ENCODE measurements around the gene FHL1.
"Not testable (repeated sequence)": the region's sequence is repeated elsewhere in the genome, so short reads cannot be mapped to it uniquely, and the experiment has no call there.

FHL1 gene

DNA sequence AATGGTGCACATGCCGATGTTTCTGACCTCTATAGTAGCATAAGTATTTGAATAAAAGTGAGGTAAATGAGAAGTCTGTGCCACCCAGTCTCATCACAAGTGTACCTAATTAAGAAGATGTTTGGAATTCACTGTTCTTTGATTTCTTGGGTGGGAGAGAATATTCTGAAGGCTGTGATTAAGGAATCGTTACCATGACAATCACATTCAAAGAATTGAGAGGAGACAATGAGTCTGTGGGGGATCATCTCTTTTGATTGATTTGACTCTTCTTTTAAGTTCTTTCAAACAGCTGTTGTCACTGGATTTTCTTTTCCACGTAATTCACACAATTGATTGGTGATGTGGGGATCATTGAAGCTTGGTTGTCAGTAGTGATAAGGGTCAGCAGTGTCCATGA lies 18.1 kb downstream of the FHL1 start:
- no peak overlapping the region for H3K4me3 ChIP-seq (ENCODE audit: low read depth, low read length)
- no peak for DNase-seq (ENCODE audit: low read depth, low spot score)
- POLR2A ChIA-PET: no interaction called here
- TF ChIP-seq, protein P1, sequence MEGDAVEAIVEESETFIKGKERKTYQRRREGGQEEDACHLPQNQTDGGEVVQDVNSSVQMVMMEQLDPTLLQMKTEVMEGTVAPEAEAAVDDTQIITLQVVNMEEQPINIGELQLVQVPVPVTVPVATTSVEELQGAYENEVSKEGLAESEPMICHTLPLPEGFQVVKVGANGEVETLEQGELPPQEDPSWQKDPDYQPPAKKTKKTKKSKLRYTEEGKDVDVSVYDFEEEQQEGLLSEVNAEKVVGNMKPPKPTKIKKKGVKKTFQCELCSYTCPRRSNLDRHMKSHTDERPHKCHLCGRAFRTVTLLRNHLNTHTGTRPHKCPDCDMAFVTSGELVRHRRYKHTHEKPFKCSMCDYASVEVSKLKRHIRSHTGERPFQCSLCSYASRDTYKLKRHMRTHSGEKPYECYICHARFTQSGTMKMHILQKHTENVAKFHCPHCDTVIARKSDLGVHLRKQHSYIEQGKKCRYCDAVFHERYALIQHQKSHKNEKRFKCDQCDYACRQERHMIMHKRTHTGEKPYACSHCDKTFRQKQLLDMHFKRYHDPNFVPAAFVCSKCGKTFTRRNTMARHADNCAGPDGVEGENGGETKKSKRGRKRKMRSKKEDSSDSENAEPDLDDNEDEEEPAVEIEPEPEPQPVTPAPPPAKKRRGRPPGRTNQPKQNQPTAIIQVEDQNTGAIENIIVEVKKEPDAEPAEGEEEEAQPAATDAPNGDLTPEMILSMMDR (IDR thresholded peaks at IDR 0.05; ENCODE audit: insufficient read depth, low read length, missing control alignments): no peak
- CTCF ChIA-PET: interaction anchor here (0.7 to 3.8 kb wide), 9 partner anchors 32 to 412 kb away, joined by 3 to 77 read pairs (median 5); no protein-coding TSS in a partner anchor

DNA sequence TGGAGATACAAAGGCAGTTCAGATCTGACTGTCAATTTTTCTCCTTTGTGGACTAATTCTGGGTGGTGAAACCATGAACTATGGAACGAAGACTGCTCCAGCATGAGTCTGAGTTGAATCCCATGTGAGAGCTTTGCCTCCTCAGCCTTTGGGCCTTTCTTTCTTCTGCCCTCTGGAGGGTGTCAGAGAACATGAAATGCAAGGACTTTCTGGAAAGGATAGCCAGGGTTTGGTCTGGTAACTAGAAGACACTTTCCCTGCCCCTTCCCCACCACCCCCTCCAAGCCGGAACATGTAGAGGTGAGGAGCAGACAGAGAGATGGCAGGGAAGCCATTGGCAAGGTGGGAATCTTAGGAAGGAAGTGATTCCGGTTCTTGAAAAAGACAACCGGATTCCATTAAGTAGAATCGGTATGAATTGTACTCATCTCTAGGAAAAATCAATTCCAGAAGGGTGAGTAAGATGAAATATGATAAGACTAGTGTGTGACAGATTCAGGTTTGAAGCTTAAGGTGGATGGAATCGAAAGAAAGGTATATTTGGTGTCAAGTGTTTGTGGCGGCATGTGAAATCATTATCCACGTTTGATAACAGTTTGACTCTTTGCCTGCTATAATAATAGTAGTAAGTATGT lies 19.0 kb downstream of the FHL1 start:
- H3K4me3 ChIP-seq (ENCODE audit: low read depth, low read length): no peak overlapping the region
- no peak for DNase-seq (ENCODE audit: low read depth, low spot score)
- TF ChIP-seq, protein P1 (IDR thresholded peaks at IDR 0.05; ENCODE audit: insufficient read depth, low read length, missing control alignments): peak; percentile 38
- CTCF ChIA-PET: interaction anchor here (0.6 to 3.8 kb wide), 14 partner anchors 10 to 534 kb away, joined by 3 to 77 read pairs (median 4); no protein-coding TSS in a partner anchor
- POLR2A ChIA-PET: no interaction called here

DNA sequence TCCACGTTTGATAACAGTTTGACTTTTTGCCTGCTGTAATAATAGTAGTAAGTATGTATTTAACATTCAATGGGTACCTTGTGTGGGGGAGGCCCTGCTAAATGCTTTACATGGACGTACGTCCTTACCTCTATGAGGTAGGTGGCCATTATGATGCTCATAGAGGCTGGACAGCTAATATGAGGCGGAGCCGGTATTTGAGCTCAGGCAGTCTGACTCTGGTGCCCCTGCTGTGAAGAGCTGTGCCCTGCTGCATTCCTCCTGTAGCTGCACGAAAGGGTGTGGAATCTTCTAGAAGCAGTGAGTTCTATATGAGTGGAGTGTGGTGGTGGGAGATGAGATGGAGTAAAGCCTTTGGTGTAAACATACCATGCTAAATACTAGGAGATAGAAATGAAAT lies 20.7 kb downstream of the FHL1 start:
- DNase-seq (ENCODE audit: low read depth, low spot score); POLR2A ChIA-PET; H3K4me3 ChIP-seq (ENCODE audit: low read depth, low read length): not testable (repeated sequence)
- CTCF ChIA-PET: interaction anchor here (0.7 to 3.8 kb wide), 4 partner anchors 36 to 141 kb away, joined by 3 to 77 read pairs (median 21); no protein-coding TSS in a partner anchor

DNA sequence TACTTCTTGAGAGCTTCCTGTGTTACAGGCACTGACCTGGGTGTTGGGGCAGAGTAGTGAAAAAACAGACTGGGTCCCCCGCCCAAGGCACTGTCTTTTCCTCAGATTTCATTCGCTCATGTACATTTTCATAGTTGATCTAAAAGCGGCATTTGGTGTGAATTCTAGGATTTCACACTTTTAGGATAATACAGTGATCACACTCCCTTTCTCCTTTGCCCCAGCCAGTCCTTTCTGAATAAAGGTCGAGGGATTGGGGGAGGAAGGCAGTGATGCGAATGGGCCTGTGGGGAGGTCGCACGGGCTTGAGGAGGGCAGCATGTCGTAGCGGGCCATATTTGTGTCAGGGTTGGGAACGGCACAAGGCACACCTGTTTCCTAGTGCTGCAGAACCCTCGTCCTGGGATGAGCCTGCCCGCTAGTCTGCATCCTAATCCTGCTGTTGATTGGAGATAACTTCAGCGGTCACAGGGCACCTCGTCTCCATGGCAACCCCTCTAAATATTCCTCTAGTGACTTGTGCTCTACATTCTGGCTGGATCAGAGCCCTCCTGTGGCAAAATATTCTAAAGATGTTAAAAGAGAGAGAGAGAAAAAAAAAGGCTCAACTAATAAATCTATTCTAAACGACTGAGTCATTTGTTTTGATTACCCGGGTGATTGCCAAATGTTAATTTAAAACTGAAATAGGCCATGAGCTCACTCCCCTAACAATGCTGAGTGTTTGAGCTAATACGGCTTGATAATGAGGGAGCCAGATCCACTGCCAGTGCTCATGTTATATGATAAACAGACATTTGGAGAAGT lies 21.8 kb downstream of the FHL1 start:
- TF ChIP-seq, protein P1 (IDR thresholded peaks at IDR 0.05; ENCODE audit: insufficient read depth, low read length, missing control alignments): no peak
- POLR2A ChIA-PET: interaction anchor here (1.0 to 1.3 kb wide), 2 partner anchors 27 to 46 kb away, joined by 3 to 4 read pairs; no protein-coding TSS in a partner anchor
- no peak overlapping the region for H3K4me3 ChIP-seq (ENCODE audit: low read depth, low read length)
- CTCF ChIA-PET: interaction anchor here (0.7 to 3.8 kb wide), 6 partner anchors 10 to 142 kb away, joined by 3 to 77 read pairs (median 17); no protein-coding TSS in a partner anchor
- peak; percentile 90 for DNase-seq (ENCODE audit: low read depth, low spot score)

DNA sequence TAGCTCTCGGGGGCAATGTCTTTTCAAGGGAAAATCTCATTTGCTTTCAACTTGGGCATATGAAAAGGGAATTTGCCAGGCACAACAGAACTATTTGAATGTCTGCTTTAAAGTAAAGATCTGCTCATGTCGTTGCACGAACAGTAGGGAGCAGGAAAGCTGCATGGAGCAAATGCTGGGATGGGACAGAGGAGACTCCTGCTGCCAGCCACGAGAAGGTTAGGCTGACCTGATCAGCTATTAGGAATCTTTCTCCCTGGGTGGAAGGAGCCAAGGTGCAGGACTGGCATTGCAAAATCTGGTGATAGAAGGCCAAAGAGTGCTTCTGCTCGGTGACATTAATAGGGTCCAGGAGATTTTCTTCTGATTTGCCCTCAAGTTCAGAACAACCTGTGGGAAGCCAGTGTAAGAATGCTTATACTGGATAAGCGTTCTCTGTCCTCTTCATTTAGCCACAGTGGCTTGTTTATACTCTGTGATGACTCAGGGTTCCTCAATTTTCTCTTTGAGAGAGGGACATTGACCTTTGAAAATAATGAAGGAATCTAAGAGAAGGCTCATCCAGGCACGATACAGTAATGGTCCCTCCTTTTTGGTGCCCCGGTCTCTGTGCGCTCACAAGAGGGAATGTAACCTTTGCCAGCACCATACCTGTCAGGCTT lies 22.9 kb downstream of the FHL1 start:
- DNase-seq (ENCODE audit: low read depth, low spot score): no peak
- ChIA-PET POLR2A (interaction anchor here (1.3 kb wide), 1 partner anchor 45 kb away, joined by 4 read pairs; no protein-coding TSS in a partner anchor), CTCF (interaction anchor here (1.2 to 3.6 kb wide), 4 partner anchors 11 to 142 kb away, joined by 3 to 30 read pairs (median 17); no protein-coding TSS in a partner anchor)
- no peak overlapping the region for H3K4me3 ChIP-seq (ENCODE audit: low read depth, low read length)
- TF ChIP-seq, protein P1 (IDR thresholded peaks at IDR 0.05; ENCODE audit: insufficient read depth, low read length, missing control alignments): peak; percentile 24

DNA sequence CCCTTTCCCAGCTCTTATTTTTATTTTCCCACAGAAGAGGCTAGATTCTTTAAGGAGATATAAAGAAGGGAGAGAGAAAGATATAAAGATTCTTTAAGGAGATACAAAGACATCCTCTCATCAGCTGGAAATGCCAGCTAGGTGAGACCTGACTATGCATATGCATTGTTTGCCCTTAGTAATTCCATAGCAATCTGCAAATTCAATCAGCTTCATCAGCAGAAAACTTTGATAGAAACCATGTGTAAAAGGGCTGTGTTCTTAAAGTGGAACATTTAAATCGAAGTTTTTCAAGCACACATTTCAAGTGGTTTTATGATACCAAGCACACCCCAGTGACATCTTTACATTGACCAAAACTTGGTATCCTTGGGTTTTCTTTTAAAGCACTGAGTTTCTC lies 24.1 kb downstream of the FHL1 start:
- no peak overlapping the region for H3K4me3 ChIP-seq (ENCODE audit: low read depth, low read length)
- ChIA-PET POLR2A (no interaction called here), CTCF (interaction anchor here (1.0 to 3.6 kb wide), 7 partner anchors 17 to 143 kb away, joined by 3 to 30 read pairs (median 3); no protein-coding TSS in a partner anchor)
- TF ChIP-seq, protein P1 (IDR thresholded peaks at IDR 0.05; ENCODE audit: insufficient read depth, low read length, missing control alignments): no peak
- no peak for DNase-seq (ENCODE audit: low read depth, low spot score)

All from AG04449 (cell line).